GM21825 (cell line): ENCODE measurements around the gene SCRN3.
"Not testable (repeated sequence)": the region's sequence is repeated elsewhere in the genome, so short reads cannot be mapped to it uniquely, and the experiment has no call there.

ENCODE experiments used
- ATAC-seq: cut with Tn5 transposase; IDR thresholded peaks from one replicate; pipeline ENCODE4 v1.9.1; 2021; ENCODE audit warnings: mild to moderate bottlenecking, moderate library complexity; ENCODE audit not compliant: unreplicated experiment

SCRN3 gene

GRCh38 chr2:174400853-174401252 is 5.3 kb downstream of the SCRN3 start:
- no peak for ATAC-seq

GRCh38 chr2:174403628-174404027 is 8.1 kb downstream of the SCRN3 start:
- no peak for ATAC-seq

- ATAC-seq = not testable (repeated sequence)
Measured at GRCh38 chr2:174410039-174410438, 14.5 kb downstream of the SCRN3 start.

GRCh38 chr2:174412256-174412655 is 16.7 kb downstream of the SCRN3 start:
- no peak for ATAC-seq

GRCh38 chr2:174428214-174428613 is 32.7 kb downstream of the SCRN3 start:
- ATAC-seq = no peak

- ATAC-seq = no peak
Measured at GRCh38 chr2:174430066-174430465, 34.5 kb downstream of the SCRN3 start.

- ATAC-seq = no peak
Measured at GRCh38 chr2:174431902-174432301, 36.4 kb downstream of the SCRN3 start.

- ATAC-seq = no peak
Measured at GRCh38 chr2:174436351-174436750, 40.8 kb downstream of the SCRN3 start.

- ATAC-seq = no peak
Measured at GRCh38 chr2:174438146-174438886, 42.8 kb downstream of the SCRN3 start.

- no peak for ATAC-seq
Measured at GRCh38 chr2:174439323-174439722, 43.8 kb downstream of the SCRN3 start.

GRCh38 chr2:174439950-174440349 is 44.4 kb downstream of the SCRN3 start:
- no peak for ATAC-seq

- no peak for ATAC-seq
Measured at GRCh38 chr2:174442546-174443510, 47.3 kb downstream of the SCRN3 start.

- ATAC-seq = no peak
Measured at GRCh38 chr2:174444761-174445160, 49.2 kb downstream of the SCRN3 start.

- no peak for ATAC-seq
Measured at GRCh38 chr2:174445248-174445647, 49.7 kb downstream of the SCRN3 start.

- no peak for ATAC-seq
Measured at GRCh38 chr2:174446531-174446930, 51.0 kb downstream of the SCRN3 start.

- no peak for ATAC-seq
Measured at GRCh38 chr2:174449033-174449432, 53.5 kb downstream of the SCRN3 start.

- no peak for ATAC-seq
Measured at GRCh38 chr2:174450021-174450816, 54.7 kb downstream of the SCRN3 start.

- no peak for ATAC-seq
Measured at GRCh38 chr2:174454566-174454965, 59.0 kb downstream of the SCRN3 start.

- ATAC-seq = no peak
Measured at GRCh38 chr2:174461221-174461620, 65.7 kb downstream of the SCRN3 start.

GRCh38 chr2:174465327-174465726 is 69.8 kb downstream of the SCRN3 start:
- ATAC-seq = no peak

- ATAC-seq = no peak
Measured at GRCh38 chr2:174473796-174474195, 78.3 kb downstream of the SCRN3 start.
